ENCODE results near the gene PRSS36.

- TF ChIP-seq CTCF (conservative IDR thresholded peaks at IDR 0.05) (no peak), EZH2 (IDR thresholded peaks at IDR 0.05; ENCODE audit: low read depth) (no peak)
Measured at GRCh38 chr16:31198207-31198882, 48.5 kb upstream of the PRSS36 start.

All from PC-9 (cell line).